HCT116 (cell line): ENCODE results near the gene SPAG5.

Experiments used
- CTCF ChIP-seq, 3 experiments: fragments of 200-600 bp in 1 of 3; sonication (generic) in 1 of 3; IDR thresholded peaks in 2 of 3; conservative IDR thresholded peaks in 1 of 3; 2 replicates each; pipeline ENCODE4 v1.5.1; 2012 to 2017; ENCODE audit warnings: low read depth in 2 of 3, low read length in 2 of 3, antibody characterized with exemption in 1 of 3, borderline replicate concordance in 1 of 3, control low read depth in 1 of 3, mild to moderate bottlenecking in 1 of 3, mixed read lengths in 1 of 3, mixed run types in 1 of 3, moderate library complexity in 1 of 3; ENCODE audit not compliant: insufficient read depth in 1 of 3
- EGR1 ChIP-seq: IDR thresholded peaks from 2 replicates; pipeline ENCODE4 v1.6.1; 2012; ENCODE audit warnings: low read depth
- EZH2 ChIP-seq: fragments of 200-600 bp; sonication (generic); IDR thresholded peaks from 2 replicates; pipeline ENCODE4 v1.6.1; 2017; ENCODE audit warnings: antibody characterized with exemption, mixed run types
- POLR2A ChIP-seq: IDR thresholded peaks from 2 replicates; pipeline ENCODE4 v1.7.0; 2011; ENCODE audit warnings: borderline replicate concordance; ENCODE audit not compliant: insufficient read depth, insufficient read length; ENCODE audit errors: extremely low read depth
- ZNF274 ChIP-seq: fragments of 200-500 bp; sonication (Bioruptor generic); IDR thresholded peaks from 2 replicates; pipeline ENCODE4 v1.6.1; 2014; ENCODE audit warnings: mild to moderate bottlenecking, low read depth, low read length, inconsistent platforms

DNA sequence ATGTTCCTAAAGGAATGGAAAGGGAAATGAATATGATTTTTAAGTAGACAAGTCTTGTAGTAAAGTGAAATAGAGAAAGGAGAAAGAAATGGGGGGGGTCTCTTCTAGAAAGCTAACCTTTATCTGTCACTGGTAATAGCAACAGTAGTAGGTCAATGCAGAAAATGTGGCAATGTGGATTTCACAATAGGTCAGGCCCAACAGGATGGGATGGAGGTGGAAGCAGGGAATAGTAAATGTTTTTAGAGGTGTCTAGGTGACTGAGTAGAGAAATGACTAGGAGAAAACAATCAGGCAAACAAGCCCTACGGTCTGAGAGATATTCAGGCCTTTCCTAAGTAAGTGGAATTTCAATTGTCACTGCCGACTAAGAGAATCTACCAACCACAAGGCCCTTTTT lies 21.2 kb upstream of the SPAG5 start:
- TF ChIP-seq POLR2A (no peak), CTCF (IDR thresholded peaks at IDR 0.05 in 2 of 3, conservative IDR thresholded peaks at IDR 0.05 in 1 of 3; ENCODE audit: borderline replicate concordance in 1 of 3, insufficient read depth in 1 of 3, low read depth in 2 of 3, low read length in 2 of 3) (no peak), EGR1 (no peak), EZH2 (no peak), ZNF274 (no peak)
